DND-41 (cell line): Measurements from ENCODE around the gene TSN.

Experiments
- ATAC-seq: fragments of 200-7000 bp; cut with Tn5 transposase; 3 replicates; pipeline ENCODE4 v1.9.1; 2021; ENCODE audit warnings: low read depth; ENCODE audit not compliant: insufficient read depth
- DNase-seq: peaks from one replicate; pipeline ENCODE4 v3.0.0-alpha.2; 2020
- H2AFZ ChIP-seq: 2 replicates; pipeline ENCODE4 v1.6.0; 2012; ENCODE audit warnings: low read depth, low read length
- H3K27ac ChIP-seq: 2 replicates; pipeline ENCODE4 v1.5.1; 2012; ENCODE audit warnings: low read length, inconsistent platforms
- H3K27me3 ChIP-seq: fragments of 200-600 bp; sonication (generic); 2 replicates; pipeline ENCODE4 v1.6.0; 2012; ENCODE audit warnings: low read length, mild to moderate bottlenecking, inconsistent platforms; ENCODE audit not compliant: insufficient read depth, poor library complexity
- H3K36me3 ChIP-seq: 2 replicates; pipeline ENCODE4 v1.5.1; 2012; ENCODE audit warnings: low read length, inconsistent platforms; ENCODE audit not compliant: insufficient read depth
- H3K4me1 ChIP-seq: 2 replicates; pipeline ENCODE4 v1.5.1; 2012; ENCODE audit warnings: mild to moderate bottlenecking, low read length; ENCODE audit not compliant: insufficient read depth
- H3K4me2 ChIP-seq: 2 replicates; pipeline ENCODE4 v1.6.0; 2012; ENCODE audit warnings: mild to moderate bottlenecking, moderate library complexity, low read length, inconsistent platforms; ENCODE audit not compliant: insufficient read depth
- H3K4me3 ChIP-seq, 2 experiments: fragments of 200-600 bp in 1 of 2; shearing (Covaris generic) in 1 of 2; 2 replicates each; pipeline ENCODE4 v1.5.1; 2012 to 2016; ENCODE audit warnings: inconsistent platforms in 2 of 2, low read length in 2 of 2, mild to moderate bottlenecking in 2 of 2, low read depth in 1 of 2, moderate library complexity in 1 of 2
- H3K79me2 ChIP-seq: 2 replicates; pipeline ENCODE4 v1.6.0; 2012; ENCODE audit warnings: low read length, inconsistent platforms; ENCODE audit not compliant: insufficient read depth
- H3K9ac ChIP-seq: 2 replicates; pipeline ENCODE4 v1.6.0; 2012; ENCODE audit warnings: low read depth, mild to moderate bottlenecking, inconsistent platforms, low read length, moderate library complexity
- H3K9me3 ChIP-seq: 2 replicates; pipeline ENCODE4 v1.5.1; 2012; ENCODE audit warnings: low read length, moderate library complexity, mild to moderate bottlenecking, inconsistent platforms; ENCODE audit not compliant: insufficient read depth, severe bottlenecking
- H4K20me1 ChIP-seq: 2 replicates; pipeline ENCODE4 v1.6.0; 2012; ENCODE audit warnings: low read length; ENCODE audit not compliant: insufficient read depth
- CTCF ChIP-seq: IDR thresholded peaks from 2 replicates; pipeline ENCODE4 v1.5.1; 2012; ENCODE audit warnings: borderline replicate concordance, low read length, moderate library complexity, mild to moderate bottlenecking; ENCODE audit not compliant: poor library complexity, severe bottlenecking; ENCODE audit errors: extremely low read depth
- EZH2 ChIP-seq: IDR thresholded peaks from 3 replicates; pipeline ENCODE4 v1.6.1; 2012; ENCODE audit warnings: borderline replicate concordance, low read depth, mild to moderate bottlenecking, moderate library complexity, low read length, inconsistent platforms; ENCODE audit not compliant: severe bottlenecking

TSN gene

GRCh38 chr2:121777699-121778058 lies 22.2 kb downstream of the TSN start:
- DNase-seq (no peak), ATAC-seq (no peak)
- Histone ChIP-seq H3K9ac (no peak overlapping the region), H3K27ac (no peak overlapping the region), H3K36me3 (no peaks in the 10 kb centered on the region), H4K20me1 (no peaks in the 10 kb centered on the region), H3K4me2 (no peak overlapping the region), H3K79me2 (no peaks in the 10 kb centered on the region), H3K4me3 (no peak overlapping the region), H3K4me1 (no peaks in the 10 kb centered on the region), H3K27me3 (peaks cover 3% of the 10 kb centered on the region), H3K9me3 (no peaks in the 10 kb centered on the region), H2AFZ (no peak overlapping the region)
- TF ChIP-seq EZH2 (no peak), CTCF (no peak)

GRCh38 chr2:121778741-121779487 lies 23.5 kb downstream of the TSN start:
- TF ChIP-seq CTCF (no peak), EZH2 (no peak)
- H3K9ac ChIP-seq, result no peak overlapping the region
- no peak overlapping the region for H3K4me3 ChIP-seq
- H3K27me3 ChIP-seq, result peaks cover 7% of the 10 kb centered on the region
- no peak overlapping the region for H2AFZ ChIP-seq
- DNase-seq, result no peak
- ATAC-seq, result no peak
- H3K36me3 ChIP-seq, result no peaks in the 10 kb centered on the region
- no peak overlapping the region for H3K4me2 ChIP-seq
- no peaks in the 10 kb centered on the region for H3K9me3 ChIP-seq
- H3K79me2 ChIP-seq, result no peaks in the 10 kb centered on the region
- H3K27ac ChIP-seq, result no peak overlapping the region
- no peaks in the 10 kb centered on the region for H4K20me1 ChIP-seq
- no peaks in the 10 kb centered on the region for H3K4me1 ChIP-seq

- Histone ChIP-seq H3K27me3 (peaks cover 9% of the 10 kb centered on the region), H3K4me3 (no peak overlapping the region), H3K79me2 (no peaks in the 10 kb centered on the region), H3K4me1 (no peaks in the 10 kb centered on the region), H2AFZ (no peak overlapping the region), H4K20me1 (no peaks in the 10 kb centered on the region), H3K4me2 (no peak overlapping the region), H3K36me3 (no peaks in the 10 kb centered on the region), H3K9ac (no peak overlapping the region), H3K27ac (no peak overlapping the region), H3K9me3 (no peaks in the 10 kb centered on the region)
- DNase-seq (no peak), ATAC-seq (no peak)
- TF ChIP-seq CTCF, result no peak
- TF ChIP-seq EZH2, result no peak
These were observed 27.7 kb downstream of the TSN start for GRCh38 chr2:121783180-121783579.
